Left kidney (tissue), 2 donors: ENCODE measurements around the gene LRMDA. TPM values are rescaled to one million over a fixed set of nuclear protein-coding genes. Genes with fewer than 3 reads are reported as not detected.

Experiments used
- DNase-seq: peaks from one replicate; pipeline ENCODE4 v3.0.0-alpha.2; 2013
- polyA plus RNA-seq: library from polyadenylated mRNA; unstranded; fragments of 120-200 nt; gene quantifications from one replicate; pipeline ENCODE4 v1.2.1, GENCODE V29; 2013; ENCODE audit not compliant: insufficient read length

Gene LRMDA
- polyA plus RNA-seq, 1 donor, result 18.0 TPM

GRCh38 chr10:75663947-75664664 is 232.7 kb downstream of the LRMDA start:
- DNase-seq, result no peak

GRCh38 chr10:75664968-75665367 is 233.5 kb downstream of the LRMDA start:
- no peak for DNase-seq

- no peak for DNase-seq
Observed at GRCh38 chr10:75665707-75666106, 234.3 kb downstream of the LRMDA start.

- no peak for DNase-seq
Observed at GRCh38 chr10:75672111-75672671, 240.8 kb downstream of the LRMDA start.

GRCh38 chr10:75672842-75673241 is 241.4 kb downstream of the LRMDA start:
- no peak for DNase-seq

GRCh38 chr10:75677541-75677940 is 246.1 kb downstream of the LRMDA start:
- no peak for DNase-seq

- no peak for DNase-seq
Observed at GRCh38 chr10:75678527-75678926, 247.1 kb downstream of the LRMDA start.

- no peak for DNase-seq
Observed at GRCh38 chr10:75679536-75679935, 248.1 kb downstream of the LRMDA start.

- no peak for DNase-seq
Observed at GRCh38 chr10:75681334-75681733, 249.9 kb downstream of the LRMDA start.

- peak; percentile 24 for DNase-seq
Observed at GRCh38 chr10:75682649-75683557, 251.5 kb downstream of the LRMDA start.

- no peak for DNase-seq
Observed at GRCh38 chr10:75685187-75685586, 253.8 kb downstream of the LRMDA start.

GRCh38 chr10:75688506-75689300 is 257.3 kb downstream of the LRMDA start:
- no peak for DNase-seq

GRCh38 chr10:75693489-75693888 is 262.1 kb downstream of the LRMDA start:
- DNase-seq, result no peak

GRCh38 chr10:75694269-75694668 is 262.8 kb downstream of the LRMDA start:
- DNase-seq, result no peak

- DNase-seq, result no peak
Observed at GRCh38 chr10:75694790-75695189, 263.4 kb downstream of the LRMDA start.

- no peak for DNase-seq
Observed at GRCh38 chr10:75695994-75696393, 264.6 kb downstream of the LRMDA start.

GRCh38 chr10:75696536-75696935 is 265.1 kb downstream of the LRMDA start:
- DNase-seq, result no peak

- peak; percentile 47 for DNase-seq
Observed at GRCh38 chr10:75703191-75703854, 271.9 kb downstream of the LRMDA start.

GRCh38 chr10:75705426-75705825 is 274.0 kb downstream of the LRMDA start:
- DNase-seq, result no peak

- no peak for DNase-seq
Observed at GRCh38 chr10:75707080-75707840, 275.8 kb downstream of the LRMDA start.

- DNase-seq, result no peak
Observed at GRCh38 chr10:75708060-75708459, 276.6 kb downstream of the LRMDA start.
